Neural cell (in vitro differentiated cells): ENCODE data around the gene HERPUD1. TPM values are rescaled to one million over a fixed set of nuclear protein-coding genes. Genes with fewer than 3 reads are reported as not detected.

Experiments
- H2AFZ ChIP-seq: fragments of 200-600, 300-800 bp; sonication (generic), shearing (Covaris generic); 2 replicates; pipeline ENCODE4 v1.6.0; 2014; ENCODE audit warnings: low read depth, mild to moderate bottlenecking, antibody characterized with exemption, low read length, moderate library complexity
- H3F3A ChIP-seq: fragments of 200-600 bp; shearing (Covaris generic); 2 replicates; pipeline ENCODE4 v1.6.1; 2016; ENCODE audit warnings: mild to moderate bottlenecking, moderate library complexity, mixed read lengths, antibody characterized with exemption, low read length; ENCODE audit not compliant: insufficient read depth, poor library complexity, severe bottlenecking
- H3K27ac ChIP-seq: fragments of 200-600, 300-800 bp; sonication (generic), shearing (Covaris generic); 2 replicates; pipeline ENCODE4 v1.5.1; 2014; ENCODE audit warnings: mild to moderate bottlenecking, low read length, moderate library complexity
- H3K27me3 ChIP-seq: fragments of 300-800, 200-600 bp; sonication (generic), shearing (Covaris generic); 2 replicates; pipeline ENCODE4 v1.6.0; 2014; ENCODE audit warnings: mild to moderate bottlenecking, low read depth, low read length, moderate library complexity; ENCODE audit not compliant: insufficient read depth
- H3K36me3 ChIP-seq: fragments of 300-800, 200-600 bp; sonication (generic), shearing (Covaris generic); 2 replicates; pipeline ENCODE4 v1.5.1; 2014; ENCODE audit warnings: mild to moderate bottlenecking, antibody characterized with exemption, low read length, moderate library complexity; ENCODE audit not compliant: insufficient read depth
- H3K4me2 ChIP-seq: fragments of 300-800, 200-600 bp; sonication (generic), shearing (Covaris generic); 2 replicates; pipeline ENCODE4 v1.6.0; 2014; ENCODE audit warnings: mild to moderate bottlenecking, low read length
- H3K4me3 ChIP-seq: fragments of 300-800, 200-600 bp; sonication (generic), shearing (Covaris generic); 2 replicates; pipeline ENCODE4 v1.5.1; 2014; ENCODE audit warnings: mild to moderate bottlenecking, low read length, moderate library complexity
- H3K79me2 ChIP-seq: fragments of 200-600 bp; shearing (Covaris generic); replicated peaks from 2 replicates; pipeline ENCODE4 v1.6.0; 2014; ENCODE audit warnings: mild to moderate bottlenecking, low read length, moderate library complexity; ENCODE audit not compliant: insufficient read depth
- H3K9ac ChIP-seq: fragments of 300-800, 200-600 bp; sonication (generic), shearing (Covaris generic); 2 replicates; pipeline ENCODE4 v1.6.1; 2016; ENCODE audit warnings: mild to moderate bottlenecking, low read length, mixed read lengths
- H3K9me2 ChIP-seq: fragments of 200-600 bp; shearing (Covaris generic); 2 replicates; pipeline ENCODE4 v1.6.1; 2016; ENCODE audit warnings: mild to moderate bottlenecking, low read length, mixed read lengths; ENCODE audit not compliant: insufficient read depth
- H3K9me3 ChIP-seq: fragments of 200-600, 300-800 bp; sonication (generic), shearing (Covaris generic); 2 replicates; pipeline ENCODE4 v1.6.1; 2016; ENCODE audit warnings: mild to moderate bottlenecking, mixed run types, low read length, moderate library complexity, mixed read lengths
- H4K20me1 ChIP-seq: fragments of 200-600 bp; shearing (Covaris generic); 2 replicates; pipeline ENCODE4 v1.6.1; 2016; ENCODE audit warnings: mild to moderate bottlenecking, mixed run types; ENCODE audit not compliant: insufficient read depth
- EP300 ChIP-seq: fragments of 450-650 bp; conservative IDR thresholded peaks from 2 replicates; pipeline ENCODE4 v1.6.1; 2014; ENCODE audit warnings: antibody characterized with exemption, mild to moderate bottlenecking, moderate library complexity; ENCODE audit not compliant: poor library complexity, severe bottlenecking
- EZH2 ChIP-seq: fragments of 200-600, 300-800 bp; shearing (Covaris generic), sonication (generic); IDR thresholded peaks from 2 replicates; pipeline ENCODE4 v1.6.1; 2014; ENCODE audit warnings: antibody characterized with exemption, low read length, borderline replicate concordance, mild to moderate bottlenecking; ENCODE audit not compliant: insufficient read depth, poor library complexity, severe bottlenecking
- MXI1 ChIP-seq: fragments of 450-650 bp; conservative IDR thresholded peaks from 2 replicates; pipeline ENCODE4 v1.6.1; 2014; ENCODE audit warnings: antibody characterized with exemption, mild to moderate bottlenecking; ENCODE audit not compliant: poor library complexity, severe bottlenecking
- POLR2AphosphoS5 ChIP-seq: IDR thresholded peaks from 2 replicates; pipeline ENCODE4 v1.6.1; 2012
- RAD21 ChIP-seq: fragments of 450-650 bp; conservative IDR thresholded peaks from 2 replicates; pipeline ENCODE4 v1.6.1; 2014; ENCODE audit warnings: antibody characterized with exemption, mild to moderate bottlenecking, moderate library complexity
- SMC3 ChIP-seq: fragments of 450-650 bp; conservative IDR thresholded peaks from 2 replicates; pipeline ENCODE4 v1.6.1; 2014; ENCODE audit warnings: antibody characterized with exemption, mild to moderate bottlenecking, moderate library complexity; ENCODE audit not compliant: poor library complexity
- TAF1 ChIP-seq: IDR thresholded peaks from 2 replicates; pipeline ENCODE4 v1.6.1; 2012; ENCODE audit warnings: low read depth
- polyA plus RNA-seq: library from polyadenylated mRNA; depleted of rRNA; stranded (reverse); fragments of >200 nt; gene quantifications from 2 replicates; pipeline ENCODE4 v1.2.3, GENCODE V29; 2014
- TF ChIP-seq, protein P1 (sequence below): IDR thresholded peaks from 2 replicates; pipeline ENCODE4 v1.6.1; 2012; ENCODE audit warnings: borderline replicate concordance
- TF ChIP-seq, protein P2 (sequence below): fragments of 450-650 bp; IDR thresholded peaks from 2 replicates; pipeline ENCODE4 v1.5.1; 2014; ENCODE audit warnings: antibody characterized with exemption, mild to moderate bottlenecking, moderate library complexity; ENCODE audit not compliant: poor library complexity, severe bottlenecking

Gene HERPUD1
- polyA plus RNA-seq, 1 donor from 2014 or later: 76.0 TPM

DNA sequence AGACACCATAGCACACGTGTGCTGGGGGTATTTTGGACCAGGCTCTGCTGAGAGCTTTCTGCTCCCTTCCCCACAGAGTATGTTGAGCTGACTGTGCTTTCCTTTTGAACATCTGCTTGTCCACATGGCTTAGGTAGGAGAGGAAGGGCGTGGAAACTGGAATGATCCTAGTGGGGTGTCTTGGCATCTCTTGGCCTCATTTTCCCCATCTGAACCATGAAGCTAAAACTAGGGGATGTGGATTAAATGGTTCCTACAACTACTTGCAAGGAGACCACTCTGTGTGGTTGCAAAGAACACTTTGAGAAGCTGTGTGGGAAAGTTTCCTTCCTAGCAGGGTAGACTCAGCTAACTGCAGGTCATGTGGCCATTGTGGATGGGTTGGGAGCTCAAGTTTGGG is 50.8 kb downstream of the HERPUD1 start:
- no peak overlapping the region for H3K4me3 ChIP-seq
- no peak overlapping the region for H3K4me2 ChIP-seq
- no peaks in the 10 kb centered on the region for H3K9me2 ChIP-seq
- no peaks in the 10 kb centered on the region for H4K20me1 ChIP-seq
- no peak overlapping the region for H3K27ac ChIP-seq
- no peaks in the 10 kb centered on the region for H3F3A ChIP-seq
- H3K9ac ChIP-seq: no peak overlapping the region
- TF ChIP-seq MXI1 (no peak), RAD21 (no peak)
- no peaks in the 10 kb centered on the region for H3K9me3 ChIP-seq
- no peaks in the 10 kb centered on the region for H3K27me3 ChIP-seq
- H3K36me3 ChIP-seq: no peaks in the 10 kb centered on the region
- H3K79me2 ChIP-seq: no peaks in the 10 kb centered on the region
- H2AFZ ChIP-seq: no peak overlapping the region

DNA sequence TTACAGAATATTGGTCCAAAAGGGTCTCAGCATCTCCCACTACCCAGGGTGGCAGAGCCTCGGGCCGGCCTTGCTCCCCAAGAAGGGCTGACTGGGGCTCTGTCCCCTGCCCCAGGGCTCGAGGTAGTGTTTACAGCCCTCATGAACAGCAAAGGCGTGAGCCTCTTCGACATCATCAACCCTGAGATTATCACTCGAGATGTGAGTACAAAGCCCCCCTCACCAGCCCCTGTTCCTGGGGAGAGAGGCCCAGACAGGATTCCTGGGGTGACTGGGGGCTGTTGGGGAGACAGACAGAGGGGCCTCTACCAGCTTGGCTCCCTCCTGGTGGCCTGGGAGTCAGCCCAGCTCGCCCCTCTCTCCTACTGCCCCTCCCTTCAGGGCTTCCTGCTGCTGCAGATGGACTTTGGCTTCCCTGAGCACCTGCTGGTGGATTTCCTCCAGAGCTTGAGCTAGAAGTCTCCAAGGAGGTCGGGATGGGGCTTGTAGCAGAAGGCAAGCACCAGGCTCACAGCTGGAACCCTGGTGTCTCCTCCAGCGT is 51.3 kb downstream of the HERPUD1 start:
- Histone ChIP-seq H3K9me2 (no peaks in the 10 kb centered on the region), H3F3A (no peaks in the 10 kb centered on the region), H3K27ac (no peak overlapping the region), H2AFZ (no peak overlapping the region), H3K79me2 (no peaks in the 10 kb centered on the region), H3K4me2 (no peak overlapping the region), H3K9me3 (no peaks in the 10 kb centered on the region), H4K20me1 (no peaks in the 10 kb centered on the region), H3K9ac (no peak overlapping the region), H3K4me3 (no peak overlapping the region), H3K27me3 (peaks cover 5% of the 10 kb centered on the region), H3K36me3 (no peaks in the 10 kb centered on the region)
- TF ChIP-seq POLR2AphosphoS5 (no peak), SMC3 (no peak), EZH2 (no peak), MXI1 (no peak)
- TF ChIP-seq, protein P1, sequence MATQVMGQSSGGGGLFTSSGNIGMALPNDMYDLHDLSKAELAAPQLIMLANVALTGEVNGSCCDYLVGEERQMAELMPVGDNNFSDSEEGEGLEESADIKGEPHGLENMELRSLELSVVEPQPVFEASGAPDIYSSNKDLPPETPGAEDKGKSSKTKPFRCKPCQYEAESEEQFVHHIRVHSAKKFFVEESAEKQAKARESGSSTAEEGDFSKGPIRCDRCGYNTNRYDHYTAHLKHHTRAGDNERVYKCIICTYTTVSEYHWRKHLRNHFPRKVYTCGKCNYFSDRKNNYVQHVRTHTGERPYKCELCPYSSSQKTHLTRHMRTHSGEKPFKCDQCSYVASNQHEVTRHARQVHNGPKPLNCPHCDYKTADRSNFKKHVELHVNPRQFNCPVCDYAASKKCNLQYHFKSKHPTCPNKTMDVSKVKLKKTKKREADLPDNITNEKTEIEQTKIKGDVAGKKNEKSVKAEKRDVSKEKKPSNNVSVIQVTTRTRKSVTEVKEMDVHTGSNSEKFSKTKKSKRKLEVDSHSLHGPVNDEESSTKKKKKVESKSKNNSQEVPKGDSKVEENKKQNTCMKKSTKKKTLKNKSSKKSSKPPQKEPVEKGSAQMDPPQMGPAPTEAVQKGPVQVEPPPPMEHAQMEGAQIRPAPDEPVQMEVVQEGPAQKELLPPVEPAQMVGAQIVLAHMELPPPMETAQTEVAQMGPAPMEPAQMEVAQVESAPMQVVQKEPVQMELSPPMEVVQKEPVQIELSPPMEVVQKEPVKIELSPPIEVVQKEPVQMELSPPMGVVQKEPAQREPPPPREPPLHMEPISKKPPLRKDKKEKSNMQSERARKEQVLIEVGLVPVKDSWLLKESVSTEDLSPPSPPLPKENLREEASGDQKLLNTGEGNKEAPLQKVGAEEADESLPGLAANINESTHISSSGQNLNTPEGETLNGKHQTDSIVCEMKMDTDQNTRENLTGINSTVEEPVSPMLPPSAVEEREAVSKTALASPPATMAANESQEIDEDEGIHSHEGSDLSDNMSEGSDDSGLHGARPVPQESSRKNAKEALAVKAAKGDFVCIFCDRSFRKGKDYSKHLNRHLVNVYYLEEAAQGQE: no peak

DNA sequence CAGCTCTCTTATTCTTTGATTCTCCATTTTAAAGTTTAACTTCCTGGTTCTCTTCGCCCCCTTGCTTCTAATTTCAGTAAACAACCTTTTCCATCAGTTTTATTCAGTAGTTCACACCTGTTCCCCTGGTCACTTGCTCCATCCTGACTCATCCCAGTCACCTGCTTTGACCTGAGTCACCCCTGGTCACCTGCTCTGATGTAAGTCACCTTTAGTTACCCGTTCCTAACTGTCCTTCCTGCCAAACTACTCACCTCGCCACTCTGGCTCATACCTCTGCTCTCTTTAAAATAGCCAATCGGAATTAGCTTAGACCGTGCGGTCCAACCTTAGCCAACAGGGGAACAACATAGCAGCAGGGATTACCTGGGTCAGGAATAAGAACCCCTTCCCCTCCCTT is 52.7 kb downstream of the HERPUD1 start:
- no peaks in the 10 kb centered on the region for H3K9me2 ChIP-seq
- no peak for TF ChIP-seq POLR2AphosphoS5
- TF ChIP-seq EP300: no peak
- no peak for TF ChIP-seq TAF1
- TF ChIP-seq RAD21: no peak
- TF ChIP-seq, protein P1: no peak
- no peak for TF ChIP-seq EZH2
- no peak for TF ChIP-seq MXI1
- TF ChIP-seq, protein P2, sequence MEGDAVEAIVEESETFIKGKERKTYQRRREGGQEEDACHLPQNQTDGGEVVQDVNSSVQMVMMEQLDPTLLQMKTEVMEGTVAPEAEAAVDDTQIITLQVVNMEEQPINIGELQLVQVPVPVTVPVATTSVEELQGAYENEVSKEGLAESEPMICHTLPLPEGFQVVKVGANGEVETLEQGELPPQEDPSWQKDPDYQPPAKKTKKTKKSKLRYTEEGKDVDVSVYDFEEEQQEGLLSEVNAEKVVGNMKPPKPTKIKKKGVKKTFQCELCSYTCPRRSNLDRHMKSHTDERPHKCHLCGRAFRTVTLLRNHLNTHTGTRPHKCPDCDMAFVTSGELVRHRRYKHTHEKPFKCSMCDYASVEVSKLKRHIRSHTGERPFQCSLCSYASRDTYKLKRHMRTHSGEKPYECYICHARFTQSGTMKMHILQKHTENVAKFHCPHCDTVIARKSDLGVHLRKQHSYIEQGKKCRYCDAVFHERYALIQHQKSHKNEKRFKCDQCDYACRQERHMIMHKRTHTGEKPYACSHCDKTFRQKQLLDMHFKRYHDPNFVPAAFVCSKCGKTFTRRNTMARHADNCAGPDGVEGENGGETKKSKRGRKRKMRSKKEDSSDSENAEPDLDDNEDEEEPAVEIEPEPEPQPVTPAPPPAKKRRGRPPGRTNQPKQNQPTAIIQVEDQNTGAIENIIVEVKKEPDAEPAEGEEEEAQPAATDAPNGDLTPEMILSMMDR: no peak
- no peak for TF ChIP-seq SMC3

More for the DNA sequence above, 52.7 kb downstream of the HERPUD1 start:
- H3K27me3 ChIP-seq: peaks cover 18% of the 10 kb centered on the region
- no peak overlapping the region for H3K4me3 ChIP-seq
- no peak overlapping the region for H3K9ac ChIP-seq
- H3K27ac ChIP-seq: no peak overlapping the region
- no peaks in the 10 kb centered on the region for H3F3A ChIP-seq
- no peaks in the 10 kb centered on the region for H3K36me3 ChIP-seq
- no peaks in the 10 kb centered on the region for H3K79me2 ChIP-seq
- H2AFZ ChIP-seq: no peak overlapping the region
- no peaks in the 10 kb centered on the region for H3K9me3 ChIP-seq
- no peaks in the 10 kb centered on the region for H4K20me1 ChIP-seq
- no peak overlapping the region for H3K4me2 ChIP-seq
